ENCODE measurements around the gene FZR1.
A peak's percentile ranks its signal among the peaks of the same experiment; 100 is the strongest.

FZR1 gene

GRCh38 chr19:3505598-3506383, at the start of gene FZR1:
Gene FZR1 (plus strand): TSS chr19:3506311. CDS start chr19:3522990, 16,679 bp downstream.
- DNase-seq: peak; percentile 99

- DNase-seq: no peak
Measured at GRCh38 chr19:3456925-3457527, 49.1 kb upstream of the FZR1 start.

GRCh38 chr19:3457528-3458228, 48.4 kb upstream of the FZR1 start:
- no peak for DNase-seq

- DNase-seq: no peak
Measured at GRCh38 chr19:3458229-3459088, 47.7 kb upstream of the FZR1 start.

GRCh38 chr19:3459089-3459881, 46.8 kb upstream of the FZR1 start:
- no peak for DNase-seq

- DNase-seq: no peak
Measured at GRCh38 chr19:3459965-3460582, 46.0 kb upstream of the FZR1 start.

- no peak for DNase-seq
Measured at GRCh38 chr19:3462991-3463713, 43.0 kb upstream of the FZR1 start.

GRCh38 chr19:3463714-3464586, 42.2 kb upstream of the FZR1 start:
- DNase-seq: no peak

GRCh38 chr19:3464587-3465235, 41.4 kb upstream of the FZR1 start:
- no peak for DNase-seq

GRCh38 chr19:3465552-3465951, 40.6 kb upstream of the FZR1 start:
- no peak for DNase-seq

- DNase-seq: no peak
Measured at GRCh38 chr19:3466635-3467034, 39.5 kb upstream of the FZR1 start.

- DNase-seq: no peak
Measured at GRCh38 chr19:3467437-3468198, 38.5 kb upstream of the FZR1 start.

- no peak for DNase-seq
Measured at GRCh38 chr19:3468211-3468610, 37.9 kb upstream of the FZR1 start.

- DNase-seq: no peak
Measured at GRCh38 chr19:3469638-3470499, 36.2 kb upstream of the FZR1 start.

GRCh38 chr19:3470500-3471128, 35.5 kb upstream of the FZR1 start:
- DNase-seq: no peak

- DNase-seq: no peak
Measured at GRCh38 chr19:3471954-3472655, 34.0 kb upstream of the FZR1 start.
